GM21367 (cell line): ENCODE results near the gene CALN1.

Experiments used
- ATAC-seq: cut with Tn5 transposase; IDR thresholded peaks from one replicate; pipeline ENCODE4 v1.9.1; 2021; ENCODE audit not compliant: unreplicated experiment

Gene CALN1

GRCh38 chr7:72196176-72196575, 216.0 kb downstream of the CALN1 start:
- ATAC-seq = no peak

DNA sequence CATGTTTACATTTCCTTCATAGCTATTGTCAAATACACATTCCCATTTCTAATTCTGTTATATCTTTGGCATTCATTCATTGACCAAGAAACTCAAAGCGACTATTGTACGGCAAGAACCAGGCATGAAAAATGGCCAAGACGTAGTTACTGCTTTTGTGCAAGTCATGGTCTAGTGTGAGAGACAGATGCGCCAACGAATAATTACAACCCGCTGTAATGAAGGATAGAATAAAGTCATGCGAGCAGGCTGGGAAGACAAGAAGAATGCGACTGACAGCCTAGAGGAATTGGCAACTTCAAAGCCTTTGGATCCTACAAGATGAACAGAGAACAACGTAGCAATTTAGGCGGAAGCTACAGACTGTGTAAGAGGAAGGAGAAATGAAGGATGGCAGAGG, 221.2 kb downstream of the CALN1 start:
- ATAC-seq = no peak

DNA sequence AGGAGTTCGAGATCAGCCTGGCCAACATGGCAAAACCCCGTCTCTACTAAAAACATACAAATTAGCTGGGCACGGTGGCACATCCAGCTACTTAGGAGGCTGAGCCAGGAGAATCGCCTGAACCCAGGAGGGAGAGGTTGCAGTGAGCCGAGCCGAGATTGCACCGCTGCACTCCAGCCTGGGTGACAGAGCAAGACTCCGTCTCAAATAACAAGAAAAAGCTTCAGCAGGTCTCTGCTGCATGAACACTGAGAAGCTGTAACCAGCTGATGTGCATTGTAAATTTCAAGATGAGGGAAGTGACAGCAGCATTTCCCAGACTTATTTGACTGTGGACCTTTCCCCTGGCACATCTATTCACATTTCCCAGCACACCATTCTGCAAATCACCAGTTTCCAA, 222.0 kb downstream of the CALN1 start:
- no peak for ATAC-seq

DNA sequence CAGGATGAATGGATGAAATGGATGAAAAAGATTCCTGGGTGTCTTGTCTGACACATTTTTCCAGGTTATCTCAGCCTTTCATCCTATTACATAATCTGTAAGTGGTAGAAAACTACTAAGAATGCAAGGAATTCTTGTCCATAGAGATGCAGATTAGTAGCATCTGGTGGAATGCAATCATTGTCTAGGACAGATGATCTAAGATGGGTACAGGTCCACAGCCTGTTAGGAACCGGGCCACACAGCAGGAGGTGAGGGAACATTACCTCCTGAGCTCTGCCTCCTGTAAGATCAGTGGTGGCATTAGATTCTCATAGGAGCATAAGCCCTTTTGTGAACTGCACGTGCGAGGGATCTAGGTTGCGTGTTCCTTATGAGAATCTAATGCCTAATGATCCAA, 225.0 kb downstream of the CALN1 start:
- no peak for ATAC-seq

- no peak for ATAC-seq
Measured at GRCh38 chr7:72183835-72184234, 228.3 kb downstream of the CALN1 start.

- ATAC-seq = no peak
Measured at GRCh38 chr7:72182036-72182435, 230.1 kb downstream of the CALN1 start.

GRCh38 chr7:72176875-72177274, 235.3 kb downstream of the CALN1 start:
- ATAC-seq = no peak

DNA sequence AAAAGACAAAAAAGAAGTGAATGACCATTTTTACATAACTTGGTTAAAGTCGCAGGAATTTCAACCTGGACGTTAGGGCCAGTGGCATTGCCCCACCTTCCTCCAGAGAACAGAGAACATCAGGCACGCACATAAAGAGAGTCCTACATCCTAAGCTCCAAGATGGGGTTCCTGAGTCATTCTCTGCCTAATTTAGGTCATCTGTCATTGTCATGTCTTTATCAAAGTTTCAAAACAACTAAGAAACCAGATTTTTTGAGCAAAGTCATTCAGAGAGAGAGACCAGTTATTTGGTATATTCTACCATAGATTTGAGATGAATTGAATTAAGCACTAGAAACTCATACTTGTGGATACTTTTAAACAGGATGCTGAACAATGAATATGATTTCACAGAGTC, 241.7 kb downstream of the CALN1 start:
- no peak for ATAC-seq

- ATAC-seq = no peak
Measured at GRCh38 chr7:72163271-72163670, 248.9 kb downstream of the CALN1 start.

DNA sequence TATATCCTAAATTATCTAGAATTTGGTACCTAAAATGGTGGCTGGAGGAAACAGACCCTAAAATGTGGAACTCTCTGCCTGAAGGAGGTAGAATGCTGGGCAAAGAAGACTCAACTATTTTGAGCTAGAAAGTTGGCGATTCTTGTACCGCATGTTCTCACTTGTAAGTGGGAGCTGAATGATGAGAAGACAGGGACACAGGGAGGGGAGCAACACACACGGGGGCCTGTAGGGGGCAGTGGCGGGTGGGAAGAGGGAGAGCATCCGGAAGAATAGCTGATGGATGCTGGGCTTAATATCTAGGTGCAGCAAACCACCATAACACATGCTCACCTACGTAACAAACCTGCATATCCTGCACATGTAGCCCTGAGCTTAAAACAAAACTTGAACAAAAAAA, 250.6 kb downstream of the CALN1 start:
- ATAC-seq = no peak

DNA sequence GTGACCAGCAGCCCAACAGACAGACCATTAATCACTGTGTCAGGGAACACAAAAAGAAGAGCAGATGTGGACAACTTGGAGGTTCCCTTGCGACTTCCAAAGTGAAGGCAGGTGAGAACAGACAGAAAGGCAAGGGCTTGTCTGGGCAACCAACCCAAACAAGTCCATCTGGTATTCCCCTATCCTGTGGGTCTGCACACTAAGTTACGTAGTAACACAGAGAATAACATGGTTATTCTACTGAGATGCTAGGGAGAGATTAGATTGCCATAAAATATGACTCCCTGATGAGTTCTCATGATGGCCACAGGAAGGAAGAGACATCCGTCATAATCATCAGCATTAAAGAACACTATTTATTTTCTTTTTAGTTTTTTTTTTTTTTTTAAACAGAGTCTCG, 252.2 kb downstream of the CALN1 start:
- no peak for ATAC-seq

- ATAC-seq = no peak
Measured at GRCh38 chr7:72156671-72157070, 255.5 kb downstream of the CALN1 start.

- ATAC-seq = no peak
Measured at GRCh38 chr7:72153132-72153512, 259.0 kb downstream of the CALN1 start.

DNA sequence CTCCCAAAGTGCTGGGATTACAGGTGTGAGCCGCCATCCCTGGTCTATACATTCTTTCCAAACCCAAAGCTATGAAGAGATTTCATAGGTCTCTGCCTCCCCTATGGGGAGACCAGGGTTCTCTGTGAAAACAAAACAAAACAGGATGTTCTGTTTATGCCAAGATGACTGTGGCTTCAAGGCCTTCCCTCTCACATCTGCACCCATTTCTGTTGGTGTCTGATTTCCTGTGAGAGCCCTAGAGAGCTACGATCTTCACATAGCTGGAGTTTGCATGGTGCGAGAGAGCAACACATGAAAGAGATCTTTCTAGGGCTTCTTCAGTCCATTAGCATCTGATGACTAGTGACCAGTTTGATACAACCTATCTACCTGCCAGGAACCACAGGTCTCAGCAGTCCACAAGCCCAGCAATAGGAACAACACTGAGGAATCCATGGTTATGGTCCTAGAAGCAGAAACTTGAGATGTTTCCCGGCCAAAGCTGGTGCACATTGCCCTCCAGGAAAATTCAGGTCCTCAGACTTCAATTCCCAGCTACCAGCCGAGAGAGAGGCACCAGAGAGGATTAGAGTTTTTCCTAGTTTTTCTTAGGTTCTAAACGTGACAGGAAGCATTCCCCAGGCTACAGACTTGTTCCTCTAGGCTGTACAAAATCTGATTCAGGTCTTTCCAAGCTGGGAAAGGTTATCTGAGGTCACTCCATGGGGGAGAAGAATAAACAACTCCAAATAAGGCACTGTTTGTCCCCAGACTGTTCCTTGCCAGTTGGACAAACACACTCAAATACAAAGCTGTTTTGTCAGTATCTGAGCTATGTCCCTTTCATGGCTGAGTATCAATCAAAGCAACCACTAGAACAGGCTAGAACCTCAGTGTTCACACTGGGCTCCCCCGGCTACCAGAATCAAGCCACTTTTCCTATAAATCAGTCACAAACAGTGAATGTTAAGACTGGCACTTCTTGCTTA, 259.7 kb downstream of the CALN1 start:
- no peak for ATAC-seq

DNA sequence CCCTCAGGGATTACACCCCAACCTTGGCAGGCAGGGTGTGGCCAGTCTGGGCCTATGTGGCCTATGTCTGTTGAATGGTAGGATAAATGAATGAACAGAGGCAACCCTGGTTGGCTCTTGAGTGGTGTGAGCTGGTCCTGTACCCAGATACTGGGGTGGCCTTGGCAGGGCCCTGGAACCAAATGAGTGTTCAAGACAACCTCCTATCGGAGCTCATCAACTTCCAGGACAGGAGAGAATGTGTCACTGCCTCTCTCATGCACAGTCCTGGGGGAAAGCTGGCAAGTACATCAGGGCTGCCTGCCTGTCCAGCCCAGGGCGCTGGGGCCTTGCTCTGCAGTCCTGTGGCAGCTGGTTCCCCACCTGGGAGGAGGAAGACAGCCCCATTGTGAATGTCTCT, 271.6 kb downstream of the CALN1 start:
- ATAC-seq = no peak

DNA sequence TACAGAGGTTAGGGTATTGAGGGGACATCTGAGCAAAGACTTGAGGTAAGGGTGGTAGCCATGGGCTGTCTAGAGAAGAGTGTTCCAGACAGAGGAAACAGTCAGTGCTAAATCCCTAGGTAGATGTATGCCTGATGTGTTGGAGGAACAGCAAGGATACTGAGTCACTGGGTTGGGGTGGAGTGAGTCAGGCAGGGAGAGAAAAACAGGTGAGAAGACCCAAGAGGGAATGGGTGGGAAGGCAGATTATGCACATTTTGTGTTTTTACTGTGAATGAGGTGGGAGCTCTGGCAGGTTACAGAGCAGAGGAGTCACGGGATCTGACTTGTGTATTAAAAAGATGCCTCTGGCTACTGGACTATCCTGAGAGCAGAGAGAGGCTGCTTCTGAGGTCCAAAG, 285.0 kb downstream of the CALN1 start:
- ATAC-seq = no peak

- ATAC-seq = no peak
Measured at GRCh38 chr7:72123913-72124312, 288.2 kb downstream of the CALN1 start.

- no peak for ATAC-seq
Measured at GRCh38 chr7:72118366-72118765, 293.8 kb downstream of the CALN1 start.

DNA sequence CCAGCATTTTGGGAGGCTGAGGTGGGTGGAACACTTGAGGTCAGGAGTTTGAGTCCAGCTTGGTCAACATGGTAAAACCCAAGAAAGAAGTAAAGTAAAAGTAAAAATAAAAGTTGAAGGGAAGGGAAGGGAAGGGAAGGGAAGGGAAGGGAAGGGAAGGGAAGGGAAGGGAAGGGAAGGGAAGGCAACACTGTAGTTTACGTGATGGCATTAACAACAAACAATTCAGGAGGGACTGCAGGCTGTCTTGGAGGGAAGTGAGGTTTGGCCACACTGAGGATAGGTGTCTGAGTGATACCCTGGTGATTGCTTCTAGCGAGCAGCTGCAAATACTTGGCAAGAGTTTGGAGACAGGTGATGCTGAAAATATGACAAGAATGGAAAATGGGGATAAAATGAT, 298.0 kb downstream of the CALN1 start:
- ATAC-seq = no peak

- ATAC-seq = no peak
Measured at GRCh38 chr7:72112992-72113391, 299.1 kb downstream of the CALN1 start.

DNA sequence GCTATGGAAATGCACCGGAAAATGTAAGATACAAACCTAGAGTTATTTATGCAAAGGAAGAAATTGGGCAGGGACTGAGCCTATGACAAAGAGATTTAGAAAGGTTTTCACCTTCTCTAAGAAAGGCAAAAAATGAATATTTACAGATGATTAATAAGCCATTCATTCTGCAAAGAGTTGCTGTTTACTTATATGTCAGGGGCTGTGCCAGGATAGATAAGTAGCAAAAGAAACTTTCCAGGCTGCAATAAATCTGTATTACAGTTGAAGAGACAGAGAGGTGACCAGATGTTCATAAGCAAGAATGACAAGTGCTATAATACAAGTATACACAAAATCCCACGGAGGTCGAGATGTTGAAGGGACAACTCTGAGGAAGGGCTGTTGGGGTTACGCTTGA, 299.6 kb downstream of the CALN1 start:
- ATAC-seq = no peak

- ATAC-seq = no peak
Measured at GRCh38 chr7:72111086-72111485, 301.1 kb downstream of the CALN1 start.

DNA sequence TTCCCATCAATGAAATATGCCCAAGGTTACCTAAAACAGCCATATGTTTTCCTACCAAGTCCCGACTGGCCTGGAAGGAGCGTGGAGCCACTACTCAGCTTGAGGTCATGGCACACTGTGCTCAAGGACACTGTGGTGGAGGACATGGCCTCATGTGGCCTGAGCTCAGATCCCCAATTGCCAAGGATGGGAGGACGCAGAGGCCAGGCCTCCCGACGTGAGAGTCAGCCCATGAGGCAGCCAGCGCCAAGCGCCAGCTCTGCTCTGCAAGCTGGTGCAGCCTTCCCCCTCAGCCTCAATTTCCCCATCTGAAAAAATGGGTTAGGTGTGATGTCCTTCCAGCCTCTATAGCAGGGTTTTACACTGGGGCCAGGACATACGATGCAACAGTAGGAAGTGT, 302.6 kb downstream of the CALN1 start:
- no peak for ATAC-seq
